Brain pericyte (primary cell): ENCODE results near the gene GPR39.

Experiments used
- DNase-seq: peaks from one replicate; pipeline ENCODE4 v3.0.0-alpha.2; 2012; ENCODE audit warnings: low read depth, low spot score

Gene GPR39

DNA sequence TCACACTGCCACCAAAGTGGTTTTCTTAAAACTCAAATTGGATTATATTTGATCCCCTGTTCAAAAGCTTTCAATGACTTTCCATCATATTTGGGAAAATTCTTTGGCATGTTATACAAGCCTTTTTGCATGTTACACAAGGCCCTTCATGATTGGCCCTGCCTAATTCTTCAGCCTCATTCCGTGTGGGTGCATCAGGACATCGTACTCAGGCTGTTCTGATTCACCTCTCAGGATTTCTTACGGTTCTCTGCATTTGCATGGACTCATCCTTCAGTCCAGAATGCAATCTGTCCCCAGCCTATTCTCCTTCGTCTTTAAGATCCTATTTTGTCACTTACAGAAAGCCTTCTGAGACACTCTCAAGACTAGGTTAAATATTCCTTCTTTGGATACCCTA lies 145.6 kb downstream of the GPR39 start:
- DNase-seq: no peak

DNA sequence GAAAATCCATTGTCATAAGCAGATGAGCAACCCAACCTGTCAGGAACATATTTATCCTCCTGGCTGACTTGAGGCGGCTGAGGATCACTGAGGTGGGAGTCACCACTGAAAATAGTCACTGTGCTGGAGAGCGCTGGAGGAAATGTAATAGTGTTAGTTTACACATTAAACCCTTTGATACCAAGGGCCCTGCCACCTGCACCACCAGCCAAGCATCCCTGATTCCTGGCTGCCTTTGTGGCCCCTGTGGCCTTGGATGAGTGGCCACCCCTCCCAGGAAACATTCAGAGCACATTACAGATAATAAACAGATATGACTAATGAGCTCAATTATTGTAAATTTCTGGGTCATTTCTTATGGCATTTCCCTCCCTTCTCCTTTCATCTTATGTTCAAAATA lies 147.5 kb downstream of the GPR39 start:
- DNase-seq: no peak

DNA sequence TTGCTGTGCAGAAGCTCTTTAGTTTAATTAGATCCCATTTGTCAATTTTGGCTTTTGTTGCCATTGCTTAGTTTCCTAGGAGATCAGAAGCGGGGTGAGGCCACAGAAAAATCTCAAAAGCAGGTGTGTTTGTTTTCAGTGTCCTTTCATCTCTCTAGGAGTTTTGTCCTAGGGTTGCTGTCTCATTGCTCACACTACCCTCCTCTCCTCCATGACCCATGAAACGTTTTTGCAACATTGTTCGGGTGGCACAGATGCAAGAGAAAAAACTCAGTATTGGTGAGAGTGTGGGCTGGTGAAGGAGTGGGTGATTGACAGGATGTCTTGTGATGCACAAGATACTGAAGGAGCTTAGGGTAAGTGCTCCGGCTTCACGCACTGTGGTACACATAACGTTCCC lies 149.8 kb downstream of the GPR39 start:
- no peak for DNase-seq

DNA sequence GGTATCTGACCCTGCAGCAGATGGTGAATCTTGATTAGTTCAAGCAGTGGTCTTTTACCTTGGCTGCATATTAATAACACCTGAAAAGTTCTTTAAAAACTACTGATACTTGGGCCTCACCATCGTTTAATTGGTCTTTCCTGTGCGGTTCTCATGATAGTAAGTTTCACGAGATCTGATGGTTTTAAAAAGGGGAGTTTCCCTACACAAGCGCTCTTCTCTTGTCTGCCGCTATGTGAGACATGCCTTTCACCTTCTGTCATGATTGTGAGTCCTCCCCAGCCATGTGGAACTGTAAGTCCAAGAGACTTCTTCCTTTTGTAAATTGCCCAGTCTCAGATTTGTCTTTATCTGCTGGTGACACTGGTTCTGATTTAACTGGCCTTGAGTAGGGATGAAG lies 151.1 kb downstream of the GPR39 start:
- no peak for DNase-seq

DNA sequence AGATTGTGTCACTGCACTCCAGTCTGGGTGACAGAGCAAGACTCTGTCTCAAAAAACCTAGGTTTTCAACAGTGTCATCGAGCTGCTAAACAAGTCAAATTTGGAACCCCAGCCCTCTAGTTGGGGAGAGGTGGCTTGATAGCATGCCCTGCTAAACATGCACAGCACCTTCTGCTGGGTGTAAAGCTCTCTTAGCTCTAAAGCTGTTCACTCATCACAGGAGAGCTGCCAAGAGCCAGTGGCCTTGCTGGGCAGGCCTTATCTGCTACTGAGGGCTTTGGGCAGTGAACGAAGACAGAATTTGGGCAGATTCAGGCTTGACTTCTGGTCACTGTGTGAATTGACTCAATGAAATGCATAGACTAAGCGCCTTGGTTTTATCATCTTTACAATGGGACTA lies 152.1 kb downstream of the GPR39 start:
- DNase-seq: no peak

DNA sequence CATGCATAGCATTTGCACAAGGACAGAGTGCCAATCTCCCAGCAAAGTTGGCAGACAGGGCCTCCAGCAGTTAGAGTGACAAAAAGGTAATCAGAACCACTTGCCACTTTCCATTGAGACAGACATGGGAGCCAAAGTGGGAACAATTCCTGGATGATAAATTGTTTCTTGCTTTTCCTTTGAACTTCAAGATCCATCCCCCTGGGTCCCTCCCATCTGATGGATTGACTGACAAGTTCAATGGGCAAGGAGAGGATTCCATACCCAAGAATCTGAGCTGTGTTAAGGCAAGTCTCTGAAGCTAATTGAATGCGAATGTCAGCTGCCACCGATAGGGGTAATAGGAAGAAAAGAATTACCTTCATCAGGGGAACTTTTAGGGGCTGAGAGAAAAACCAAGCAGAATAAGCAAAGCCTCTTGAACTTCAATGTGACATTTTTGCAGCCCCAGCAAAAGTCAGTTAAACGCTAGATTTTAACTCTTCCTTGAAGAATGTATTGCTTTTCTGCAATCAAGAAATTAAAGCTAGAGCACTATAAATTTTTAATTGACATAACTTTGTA lies 156.9 kb downstream of the GPR39 start:
- no peak for DNase-seq

DNA sequence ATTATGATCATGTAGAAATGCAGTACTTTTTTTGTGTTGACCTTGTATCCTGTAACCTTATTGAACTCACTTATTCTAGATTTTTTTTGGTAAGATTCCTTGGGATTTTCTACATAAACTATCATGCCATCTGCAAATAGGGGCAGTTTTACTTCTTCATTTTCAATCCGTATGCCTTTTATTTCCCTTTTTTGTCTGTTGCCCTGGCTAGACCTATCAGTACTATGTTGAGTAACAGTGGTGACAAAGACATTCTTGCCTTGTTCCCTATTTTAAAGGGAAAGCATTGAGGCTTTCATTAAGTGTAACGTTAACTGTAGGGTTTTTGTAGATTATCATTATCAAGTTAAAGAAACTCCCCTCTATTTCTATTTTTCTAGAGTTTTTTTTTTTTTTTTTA lies 161.1 kb downstream of the GPR39 start:
- DNase-seq: no peak

DNA sequence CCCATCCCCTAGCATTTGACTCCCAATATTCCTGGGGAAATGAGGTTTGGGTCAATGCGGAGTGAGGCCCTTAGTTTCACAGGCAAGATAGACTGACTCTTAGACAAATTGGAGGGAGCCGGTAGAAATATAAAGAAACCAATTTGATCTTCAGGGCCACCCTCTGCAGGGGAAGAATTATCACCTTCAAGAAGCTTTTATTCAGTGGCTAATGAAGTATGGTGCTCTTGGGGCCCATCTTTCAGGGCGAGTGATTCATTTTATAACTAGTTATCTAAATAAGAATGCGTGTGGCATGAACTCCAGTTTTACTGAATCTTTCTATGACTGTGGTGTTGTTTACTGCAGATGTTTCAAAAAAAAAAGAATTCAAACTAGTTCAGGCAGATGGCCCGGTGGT lies 165.0 kb downstream of the GPR39 start:
- no peak for DNase-seq

DNA sequence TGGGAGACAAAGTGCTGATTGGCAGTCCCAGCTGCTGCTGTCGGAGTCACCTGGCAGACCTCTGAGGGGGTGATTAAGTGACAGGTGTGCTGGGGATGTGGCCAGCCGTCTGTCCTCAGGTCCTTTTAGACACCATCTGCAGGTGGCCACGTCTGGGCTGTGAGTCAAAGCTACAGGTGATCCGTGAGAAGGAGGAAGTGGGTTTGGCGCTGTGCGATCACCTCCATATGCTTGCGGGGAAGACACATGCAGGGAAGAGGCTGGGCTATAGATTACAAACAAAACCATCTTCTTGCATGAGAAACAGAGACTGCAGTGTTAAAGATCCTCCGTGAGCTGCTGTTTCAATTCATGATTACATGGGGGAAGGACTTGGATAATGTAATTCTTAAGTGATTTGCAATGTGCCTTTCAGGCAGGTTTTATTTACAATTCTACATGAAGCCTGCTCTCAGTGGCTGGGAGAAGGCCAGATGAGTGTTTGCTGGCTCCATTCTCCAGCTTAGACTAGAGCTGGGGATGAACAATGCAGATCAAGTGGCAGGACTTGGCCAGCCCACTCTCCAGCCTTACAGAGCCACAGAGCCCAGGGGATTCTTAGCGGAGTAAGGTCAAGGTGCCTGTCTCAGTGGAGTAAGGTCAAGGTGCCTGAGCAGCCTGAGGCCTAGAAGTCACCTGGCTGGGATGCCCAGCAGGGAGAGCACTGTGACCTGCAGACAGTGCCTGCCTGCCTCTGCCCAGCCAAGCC lies 165.6 kb downstream of the GPR39 start:
- no peak for DNase-seq

DNA sequence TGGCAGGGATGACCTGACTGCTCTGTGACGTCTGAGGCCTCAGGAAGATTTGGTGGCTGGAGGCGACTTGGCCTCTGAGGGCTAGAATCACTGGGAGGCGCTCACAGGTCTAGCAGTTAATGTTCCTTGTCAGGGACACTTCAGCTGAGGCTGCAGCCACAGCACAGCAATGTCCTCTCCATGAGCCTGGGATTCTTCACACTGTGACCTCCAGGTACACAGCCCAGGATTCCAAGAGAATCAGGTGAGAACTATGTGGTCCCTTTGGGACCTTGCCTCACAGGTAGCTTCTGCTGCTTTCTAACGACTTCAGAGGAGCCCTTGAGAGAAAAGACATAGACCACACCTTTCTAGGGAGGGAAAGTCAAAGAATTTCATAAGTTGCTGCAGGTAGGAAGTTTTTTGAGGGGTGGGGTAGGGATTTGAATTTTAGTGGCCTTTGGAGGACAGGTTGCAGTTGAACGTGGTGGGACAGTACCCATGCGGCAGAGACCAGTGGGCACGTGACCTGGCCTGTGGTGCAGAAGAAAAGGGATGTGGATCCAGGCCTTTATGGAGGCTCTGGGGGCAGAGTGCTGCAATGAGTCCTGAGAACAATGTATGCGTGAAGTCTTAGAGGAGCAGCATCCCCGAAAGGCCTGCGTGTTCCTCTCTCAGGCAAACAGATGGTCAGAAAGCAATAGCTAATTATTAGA lies 167.2 kb downstream of the GPR39 start:
- no peak for DNase-seq

DNA sequence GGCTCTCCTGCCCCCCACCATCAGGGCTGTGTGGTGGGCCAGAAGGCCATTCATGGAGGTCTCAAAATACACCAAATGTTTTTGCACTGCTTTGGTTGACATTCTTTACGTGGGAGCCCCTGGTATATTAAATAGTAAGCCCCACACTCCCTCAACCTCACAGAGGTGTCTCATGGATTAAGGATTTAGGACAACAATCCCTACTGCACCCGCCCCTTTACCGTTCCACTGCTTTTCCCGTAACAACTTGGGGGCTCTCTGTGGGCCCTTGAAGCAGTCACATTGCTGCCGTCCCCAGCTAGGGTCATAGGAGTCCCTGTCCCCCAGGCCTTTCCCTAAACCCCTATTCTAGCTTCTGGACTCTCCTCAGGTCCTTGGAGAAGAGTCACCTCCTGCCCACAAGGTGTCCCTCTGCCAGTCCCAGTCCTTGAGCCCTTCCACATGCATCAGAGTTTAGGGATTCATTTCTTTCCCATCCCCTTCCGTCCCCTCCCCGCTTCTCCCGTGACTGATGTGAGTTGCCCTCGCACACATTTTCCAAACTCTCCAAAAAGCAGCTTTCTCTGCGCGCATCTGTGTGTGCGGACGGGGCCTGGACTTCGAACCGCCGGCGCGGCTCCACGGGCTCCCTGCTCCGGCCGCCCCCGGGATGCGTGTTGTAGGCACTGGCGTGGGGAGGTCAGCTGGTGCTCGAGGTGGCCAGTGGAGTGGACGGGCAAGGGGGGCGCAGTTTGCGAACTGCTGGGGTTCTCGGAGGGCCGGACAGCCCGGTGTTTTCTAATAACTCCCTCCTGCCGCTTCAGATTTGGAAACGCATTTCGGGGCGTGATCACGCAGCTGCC lies 168.6 kb downstream of the GPR39 start:
- DNase-seq: no peak

DNA sequence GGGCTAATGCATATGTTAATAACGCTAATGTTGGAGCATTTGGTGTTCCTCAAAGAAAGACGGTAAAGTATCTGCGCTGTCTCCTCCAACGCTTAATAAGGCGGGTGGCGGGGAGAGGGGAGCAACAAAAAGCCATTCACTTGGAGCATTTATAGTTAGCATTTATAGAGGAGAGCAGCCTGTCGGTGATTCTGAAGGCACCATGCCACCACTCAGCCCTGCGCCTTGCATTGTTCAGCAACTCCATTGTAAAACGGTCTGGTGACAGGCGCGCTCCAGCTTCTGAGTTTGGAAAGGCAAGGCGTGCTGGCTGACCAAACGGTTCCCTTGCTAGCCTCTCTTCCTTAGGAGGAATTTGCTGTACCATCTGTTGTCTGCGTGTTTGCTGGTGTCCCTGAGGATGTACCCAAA lies 169.5 kb downstream of the GPR39 start:
- no peak for DNase-seq

DNA sequence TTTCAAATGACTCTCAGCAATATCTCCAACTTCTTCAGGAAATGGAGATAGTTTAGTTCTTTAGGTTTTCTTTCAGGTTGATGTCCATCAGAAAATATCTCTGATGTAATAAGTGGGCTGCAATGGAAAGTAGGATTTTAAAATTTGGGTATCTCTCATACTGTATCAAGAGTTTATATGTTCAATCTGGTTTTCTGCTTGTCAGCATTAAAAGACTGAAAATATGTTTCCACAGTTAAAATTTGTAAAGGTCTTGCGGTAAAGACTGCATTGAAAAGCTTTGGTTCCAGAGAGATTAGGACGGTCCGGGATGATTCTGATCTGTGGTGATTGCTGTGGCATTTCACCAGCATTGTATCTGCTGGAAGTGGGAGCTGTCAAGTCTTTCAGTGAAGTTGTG lies 170.2 kb downstream of the GPR39 start:
- no peak for DNase-seq

DNA sequence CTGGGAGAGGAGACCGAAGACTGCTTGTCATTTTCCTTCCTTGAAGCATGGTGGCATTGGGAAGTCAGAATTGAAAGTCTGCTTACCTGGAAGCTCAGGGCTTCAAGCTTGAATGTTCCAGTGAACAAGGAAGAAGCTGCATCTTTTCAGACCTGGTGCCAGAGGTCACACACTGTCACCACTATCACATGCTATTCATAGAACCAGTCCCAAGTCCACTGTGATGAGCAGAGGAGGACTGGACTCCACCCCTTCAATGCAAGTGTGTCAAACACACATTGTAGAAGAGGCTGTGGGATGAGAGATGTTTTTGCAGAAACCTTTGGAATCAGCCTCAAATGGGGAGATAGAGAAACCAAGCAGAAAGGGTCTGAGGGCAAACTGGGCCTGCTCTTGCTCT lies 172.0 kb downstream of the GPR39 start:
- DNase-seq: no peak

DNA sequence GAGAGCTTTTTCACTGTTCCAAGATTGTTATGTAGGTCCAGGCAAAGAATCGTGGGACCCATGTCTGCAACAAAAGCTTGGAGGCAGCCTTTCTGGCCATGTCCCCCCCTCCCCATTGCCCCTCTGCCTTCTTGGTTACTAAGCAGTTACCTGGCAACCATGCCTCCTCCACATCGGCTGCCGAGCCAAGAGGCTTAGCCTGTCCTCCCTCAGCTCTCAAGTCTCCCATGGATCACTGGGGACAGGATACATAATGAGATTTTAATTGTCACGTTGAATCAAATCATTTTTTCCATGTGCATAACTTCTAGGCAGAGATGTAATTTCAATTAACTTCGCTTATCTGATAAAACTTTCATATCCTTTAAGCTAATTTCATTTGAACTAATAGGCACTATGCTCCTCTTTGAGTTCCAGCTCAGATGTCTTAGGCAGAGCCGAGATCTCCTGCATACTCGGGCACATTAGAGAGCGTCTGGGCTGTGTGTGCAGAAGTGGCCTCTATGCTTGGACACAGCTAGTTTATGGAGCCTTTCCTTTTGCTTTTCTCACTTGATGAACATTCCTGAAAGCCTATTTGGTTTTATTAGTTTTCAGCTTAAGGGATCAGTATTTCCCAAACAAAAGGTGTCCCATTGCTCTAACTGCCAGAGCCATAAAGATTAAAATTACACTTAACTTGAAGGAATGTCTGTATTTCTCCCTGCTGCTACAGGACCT lies 172.7 kb downstream of the GPR39 start:
- DNase-seq: no peak

DNA sequence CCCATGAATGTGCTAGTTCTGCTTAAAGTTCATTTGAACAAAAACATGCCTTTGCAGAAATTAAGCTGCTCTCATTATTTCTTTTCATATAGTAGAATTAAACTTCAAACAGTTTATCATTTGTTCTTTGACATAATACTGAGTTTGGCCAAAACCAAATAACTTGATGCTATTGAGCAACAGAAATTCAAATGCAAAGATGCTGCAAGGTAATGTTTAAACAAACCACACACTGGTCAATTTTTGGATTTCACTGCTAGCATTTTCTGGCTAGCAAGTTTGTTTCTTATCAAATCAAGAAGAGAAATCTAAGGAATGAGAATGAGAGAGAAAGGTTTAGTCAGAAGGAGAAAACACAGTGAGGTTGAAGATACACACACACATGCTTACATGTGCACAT lies 173.4 kb downstream of the GPR39 start:
- no peak for DNase-seq

DNA sequence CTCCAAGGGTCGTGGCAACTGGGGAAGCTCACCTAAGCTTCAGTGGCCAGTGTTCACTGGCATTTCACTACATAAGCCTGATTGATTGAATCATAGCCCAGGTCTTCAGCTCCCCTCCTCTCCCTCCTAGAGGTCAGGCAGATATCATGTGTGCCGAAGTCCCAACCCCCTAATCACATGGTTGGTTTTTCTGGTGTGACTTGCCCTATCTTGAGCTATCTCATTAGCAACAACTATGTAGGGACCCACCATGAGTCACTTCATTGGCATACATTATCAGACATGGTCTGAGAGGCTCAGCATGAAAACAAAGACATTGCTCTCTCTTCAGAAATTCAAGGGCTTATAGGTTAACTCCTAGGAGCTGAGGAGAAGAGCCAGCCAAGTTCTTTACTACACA lies 176.6 kb downstream of the GPR39 start:
- DNase-seq: no peak

DNA sequence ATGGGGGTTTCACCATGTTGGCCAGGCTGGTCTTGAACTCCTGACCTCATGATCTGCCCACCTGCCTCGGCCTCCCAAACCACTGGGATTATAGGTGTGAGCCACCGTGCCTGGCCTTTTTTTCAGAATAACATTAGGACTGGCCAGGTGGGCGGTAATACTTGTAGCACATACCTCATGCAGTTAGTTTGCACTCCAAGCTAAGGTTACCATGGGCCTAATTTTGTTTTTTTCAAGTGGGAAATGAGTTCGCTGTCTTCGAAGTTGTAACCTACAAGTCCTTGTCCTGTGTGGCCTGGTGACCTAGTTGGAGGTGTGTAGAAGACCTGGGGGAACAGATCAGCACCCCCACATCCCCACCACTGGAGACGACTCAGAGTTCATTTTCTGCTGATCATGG lies 178.6 kb downstream of the GPR39 start:
- DNase-seq: no peak

DNA sequence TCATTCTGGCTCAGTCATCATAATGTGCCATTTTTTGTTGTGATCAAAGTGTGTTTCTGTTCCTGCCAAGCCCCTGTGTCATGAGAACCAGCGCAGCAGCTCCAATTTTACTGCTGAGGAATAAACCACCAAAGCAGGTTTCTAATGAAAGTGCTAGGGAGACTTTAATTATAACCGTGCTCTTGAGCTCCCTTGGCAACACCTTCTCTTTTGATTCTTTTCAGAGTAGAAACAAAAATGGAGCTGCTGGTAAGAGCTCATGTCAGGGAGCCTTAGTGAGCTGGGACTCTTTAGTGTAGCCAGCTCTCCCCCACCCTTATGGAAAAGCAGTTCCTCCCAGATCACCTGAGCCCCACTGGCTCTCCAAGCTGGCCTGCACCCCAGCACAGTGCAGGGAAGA lies 179.1 kb downstream of the GPR39 start:
- no peak for DNase-seq

DNA sequence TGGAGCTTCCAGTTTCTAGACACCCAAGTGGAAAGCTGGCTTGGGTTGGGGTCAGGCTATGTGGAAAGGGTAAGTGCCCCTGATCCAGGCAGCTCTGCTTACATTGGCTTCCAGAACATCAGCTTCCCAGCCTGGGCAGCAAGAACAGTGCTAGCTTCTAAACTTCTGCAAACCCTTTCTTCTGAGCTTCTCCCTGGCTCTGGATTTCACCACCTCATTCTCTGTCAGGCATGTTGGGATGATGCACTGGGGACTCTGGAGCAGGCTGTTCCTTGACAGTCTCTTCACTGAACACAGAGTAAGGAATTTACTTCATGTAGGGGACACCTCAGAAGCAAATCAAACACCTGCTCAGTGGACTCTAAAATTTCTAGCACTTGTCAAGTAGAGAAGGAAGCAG lies 180.6 kb downstream of the GPR39 start:
- DNase-seq: no peak

DNA sequence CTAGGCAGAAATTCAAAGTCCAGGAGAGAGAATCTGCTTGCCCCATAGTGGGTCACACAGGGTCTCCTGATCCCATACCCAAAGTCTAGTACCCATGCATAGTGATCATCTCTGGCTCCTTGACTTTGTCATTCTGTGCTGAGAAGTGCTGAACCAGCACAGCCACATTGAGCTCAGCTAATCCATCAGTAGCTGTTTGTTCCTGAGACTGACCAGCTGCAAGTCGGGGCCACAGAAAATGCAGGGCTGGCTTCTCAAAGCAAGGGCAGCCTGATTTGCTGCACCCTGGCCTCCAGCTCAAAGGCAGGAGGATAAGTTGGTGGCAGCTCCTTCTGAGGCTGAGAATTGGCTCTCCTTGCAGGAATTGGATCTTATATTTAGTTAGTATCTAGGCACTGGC lies 181.2 kb downstream of the GPR39 start:
- no peak for DNase-seq

DNA sequence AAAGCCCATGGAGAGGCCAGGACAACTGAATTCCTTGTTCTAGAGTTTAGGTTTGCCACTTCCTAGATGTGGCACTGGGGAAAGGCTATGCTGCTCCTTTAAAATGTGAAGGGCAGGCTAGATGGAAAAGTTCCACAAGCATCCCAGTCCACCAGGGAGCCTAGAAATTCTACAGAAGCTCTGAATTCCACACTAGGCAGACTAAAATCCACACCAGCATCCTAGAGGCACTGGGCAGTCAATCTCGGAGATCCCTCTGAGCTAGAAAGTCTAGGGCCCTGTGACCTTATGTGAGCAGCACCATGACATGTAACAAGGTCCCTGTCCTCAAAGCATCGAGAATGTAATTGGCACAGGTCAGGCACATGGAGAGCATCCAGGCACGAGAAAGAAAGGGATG lies 181.9 kb downstream of the GPR39 start:
- DNase-seq: no peak
